GM23248 (cell line): ENCODE data around the gene YOD1. TPM values are rescaled to one million over a fixed set of nuclear protein-coding genes. Genes with fewer than 3 reads are reported as not detected.

Source experiments
- DNase-seq: peaks from one replicate; pipeline ENCODE4 v3.0.0-alpha.2; 2015
- H2AFZ ChIP-seq: fragments of 200-600 bp; sonication (generic); 2 replicates; pipeline ENCODE4 v1.6.1; 2016; ENCODE audit warnings: antibody characterized with exemption
- H3F3A ChIP-seq: fragments of 200-600 bp; sonication (generic); 2 replicates; pipeline ENCODE4 v1.6.1; 2016; ENCODE audit warnings: mild to moderate bottlenecking, antibody characterized with exemption, mixed run types; ENCODE audit not compliant: insufficient read depth
- H3K27ac ChIP-seq: fragments of 200-600 bp; sonication (generic); 2 replicates; pipeline ENCODE4 v1.5.1; 2016; ENCODE audit warnings: mild to moderate bottlenecking
- H3K27me3 ChIP-seq: fragments of 200-600 bp; sonication (generic); replicated peaks from 2 replicates; pipeline ENCODE4 v1.6.1; 2016; ENCODE audit warnings: mild to moderate bottlenecking; ENCODE audit not compliant: insufficient read depth
- H3K36me3 ChIP-seq: fragments of 200-600 bp; sonication (generic); 2 replicates; pipeline ENCODE4 v1.6.1; 2016; ENCODE audit warnings: low read depth, mild to moderate bottlenecking
- H3K4me1 ChIP-seq: fragments of 200-600 bp; sonication (generic); 2 replicates; pipeline ENCODE4 v1.6.1; 2016; ENCODE audit warnings: mild to moderate bottlenecking; ENCODE audit not compliant: insufficient read depth
- H3K4me2 ChIP-seq: fragments of 200-600 bp; sonication (generic); one replicate; pipeline ENCODE4 v1.6.1; 2016; ENCODE audit warnings: mild to moderate bottlenecking; ENCODE audit not compliant: unreplicated experiment
- H3K4me3 ChIP-seq: fragments of 200-600 bp; sonication (generic); 2 replicates; pipeline ENCODE4 v1.5.1; 2016; ENCODE audit warnings: mild to moderate bottlenecking
- H3K79me2 ChIP-seq: fragments of 200-600 bp; sonication (generic); 2 replicates; pipeline ENCODE4 v1.6.1; 2016; ENCODE audit warnings: mild to moderate bottlenecking; ENCODE audit not compliant: insufficient read depth
- H3K9ac ChIP-seq: fragments of 200-600 bp; sonication (generic); 2 replicates; pipeline ENCODE4 v1.6.1; 2016; ENCODE audit warnings: mild to moderate bottlenecking
- H3K9me2 ChIP-seq: fragments of 200-600 bp; sonication (generic); 2 replicates; pipeline ENCODE4 v1.6.1; 2016; ENCODE audit warnings: mixed run types, mild to moderate bottlenecking, moderate library complexity; ENCODE audit not compliant: insufficient read depth
- H3K9me3 ChIP-seq: fragments of 200-600 bp; sonication (generic); one replicate; pipeline ENCODE4 v1.6.1; 2017; ENCODE audit warnings: low read depth
- H4K20me1 ChIP-seq: fragments of 200-600 bp; sonication (generic); 2 replicates; pipeline ENCODE4 v1.6.0; 2016; ENCODE audit not compliant: insufficient read depth
- EZH2 ChIP-seq: fragments of 200-600 bp; sonication (generic); IDR thresholded peaks from 2 replicates; pipeline ENCODE4 v1.6.1; 2018; ENCODE audit warnings: antibody characterized with exemption, mild to moderate bottlenecking; ENCODE audit not compliant: insufficient read depth, poor library complexity, severe bottlenecking
- EZH2phosphoT487 ChIP-seq: fragments of 200-600 bp; sonication (generic); IDR thresholded peaks from 2 replicates; pipeline ENCODE4 v1.6.1; 2018; ENCODE audit warnings: antibody characterized with exemption, moderate library complexity, mild to moderate bottlenecking, low read depth; ENCODE audit not compliant: insufficient read depth
- WGBS, 2 experiments: methylation state at CpG; one replicate each; pipeline ENCODE4 v1.1.6; 2015 to 2017; ENCODE audit warnings: low lambda C conversion rate in 2 of 2, low coverage in 1 of 2; ENCODE audit errors: missing lambda C conversion rate in 2 of 2; 5-methylcytosine and 5-hydroxymethylcytosine counted together
- in situ Hi-C: fragments of 300-500 bp; cut with MboI; formaldehyde crosslinking; loops from 2 replicates; pipeline ENCODE4 v1.15.0; 2020
- polyA plus RNA-seq: library from polyadenylated mRNA; unstranded; fragments of >200 nt; fragmentation: Nextera tagmentation; extraction: Ambion mirVana; gene quantifications from 2 replicates; pipeline ENCODE4 v1.2.1, GENCODE V29; 2016
- total RNA-seq: library from RNA; depleted of rRNA; stranded (reverse); fragments of >200 nt; shearing (Covaris generic); gene quantifications from 2 replicates; pipeline ENCODE4 v1.2.3, GENCODE V29; 2014

YOD1 gene
- total and polyA plus RNA-seq, 2 experiments from 2014 or later, result 2.4 to 6.7 TPM

DNA sequence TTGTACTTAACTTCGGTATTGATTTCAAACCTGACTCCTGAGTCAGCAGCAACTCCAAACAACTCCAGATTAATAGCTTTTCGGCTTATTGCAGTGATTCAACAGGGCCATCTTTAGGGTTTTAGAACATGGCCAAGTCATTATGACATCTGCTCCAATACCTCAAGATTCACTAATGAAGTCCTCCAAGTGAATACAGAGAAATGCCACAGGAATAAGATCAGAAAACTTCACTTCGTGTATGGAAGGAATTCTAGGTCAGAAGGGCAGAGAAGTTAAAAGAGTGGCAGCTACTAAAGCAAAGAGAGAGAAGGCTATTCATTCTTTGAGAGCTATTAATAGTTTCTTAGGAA, 10.9 kb downstream of the YOD1 start:
- in situ Hi-C loops, result no loop called here
- Histone ChIP-seq H3K4me1 (peaks cover 26% of the 10 kb centered on the region), H3F3A (peaks cover 28% of the 10 kb centered on the region), H3K4me2 (peak overlapping the region; percentile 52), H3K79me2 (peaks cover 11% of the 10 kb centered on the region), H3K9me2 (no peaks in the 10 kb centered on the region), H3K4me3 (no peak overlapping the region), H3K27ac (peak overlapping the region; percentile 32), H3K9me3 (no peaks in the 10 kb centered on the region), H3K27me3 (no peaks in the 10 kb centered on the region), H3K36me3 (no peaks in the 10 kb centered on the region), H3K9ac (no peak overlapping the region), H2AFZ (peak overlapping the region; percentile 29; the same call in 1 of the 2 replicates), H4K20me1 (no peaks in the 10 kb centered on the region)
- TF ChIP-seq EZH2 (no peak), EZH2phosphoT487 (no peak)
- peak; percentile 40 for DNase-seq
- 23 to 31% methylated on average over 3 of the region's 3 CpGs for WGBS, 2 experiments

DNA sequence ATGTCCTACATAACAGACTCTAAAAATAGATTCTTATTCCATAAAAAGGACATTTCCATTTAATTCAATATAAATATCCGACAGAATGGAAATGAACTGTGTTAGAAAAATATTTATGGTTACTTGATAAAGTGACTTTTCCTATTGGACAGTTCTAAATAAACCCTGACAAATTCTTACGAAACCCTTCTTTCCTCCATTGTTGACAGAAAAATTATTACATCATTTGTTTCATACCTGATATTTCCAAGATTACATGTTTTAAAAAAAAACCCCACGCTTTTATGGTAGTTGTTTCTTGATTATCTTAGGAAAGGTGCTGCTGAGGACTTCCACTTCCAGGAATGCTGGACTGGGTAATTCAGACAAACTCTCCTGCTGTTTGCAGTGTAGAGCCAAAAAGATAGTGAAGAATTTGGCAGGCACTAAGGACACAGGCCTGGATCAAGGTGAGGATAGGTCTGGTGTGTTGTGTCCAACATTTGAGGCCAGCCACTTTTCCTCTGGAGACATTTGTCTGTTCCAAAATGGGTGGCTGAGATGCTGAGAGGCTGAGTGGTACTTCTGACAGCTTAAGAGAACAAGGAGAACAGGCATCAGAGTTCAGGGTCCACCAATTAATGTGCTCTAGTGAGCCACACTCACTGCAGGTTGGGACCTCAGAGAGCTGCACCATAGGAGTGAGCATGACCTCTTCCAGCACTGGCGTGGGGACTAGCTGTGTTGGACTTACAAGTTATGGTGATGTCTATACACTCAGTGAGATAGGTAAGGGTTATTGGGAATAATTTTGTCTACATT, 11.4 kb downstream of the YOD1 start:
- Histone ChIP-seq H3K9ac (no peak overlapping the region), H3K9me2 (no peaks in the 10 kb centered on the region), H3K27me3 (no peaks in the 10 kb centered on the region), H3K4me3 (no peak overlapping the region), H3K4me2 (peak overlapping the region; percentile 52), H3K79me2 (peaks cover 5% of the 10 kb centered on the region; the same call in 1 of the 2 replicates), H3F3A (peaks cover 32% of the 10 kb centered on the region), H2AFZ (0 out of 2 replicates have a peak overlapping the region, but pooled peaks have one; percentile 29), H3K4me1 (peaks cover 32% of the 10 kb centered on the region), H3K36me3 (no peaks in the 10 kb centered on the region), H4K20me1 (no peaks in the 10 kb centered on the region), H3K9me3 (no peaks in the 10 kb centered on the region), H3K27ac (peak overlapping the region; percentile 32)
- in situ Hi-C loops, result no loop called here
- TF ChIP-seq EZH2, result no peak
- TF ChIP-seq EZH2phosphoT487, result no peak
- 96 to 98% methylated on average over 4 of the region's 4 CpGs for WGBS, 2 experiments
- DNase-seq, result no peak

DNA sequence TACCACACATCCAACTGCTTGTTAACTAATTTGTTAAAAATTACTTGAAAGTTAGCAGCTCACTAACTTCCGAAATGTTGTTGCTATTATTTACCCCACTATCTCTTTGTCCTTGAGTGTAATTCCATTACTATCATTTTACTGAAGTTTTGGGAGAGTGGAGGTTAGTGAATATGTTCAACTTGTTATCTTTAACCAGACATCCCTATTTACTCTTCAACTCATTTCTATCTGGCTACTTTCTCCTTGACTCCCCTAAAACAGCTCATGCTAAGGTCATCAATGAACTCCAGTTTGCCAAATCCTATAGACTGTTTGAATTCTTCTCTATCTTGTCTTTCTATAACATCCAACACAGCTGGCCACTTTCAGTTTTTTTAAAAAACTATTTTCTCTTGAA, 14.1 kb downstream of the YOD1 start:
- Histone ChIP-seq H3K79me2 (no peaks in the 10 kb centered on the region), H3K4me1 (peaks cover 35% of the 10 kb centered on the region), H3K9me2 (no peaks in the 10 kb centered on the region), H3K36me3 (no peaks in the 10 kb centered on the region), H3K27me3 (no peaks in the 10 kb centered on the region), H2AFZ (no peak overlapping the region), H3K4me3 (no peak overlapping the region), H3F3A (peaks cover 29% of the 10 kb centered on the region), H3K4me2 (no peak overlapping the region), H3K9me3 (no peaks in the 10 kb centered on the region), H3K9ac (no peak overlapping the region), H3K27ac (no peak overlapping the region), H4K20me1 (no peaks in the 10 kb centered on the region)
- no peak for DNase-seq
- TF ChIP-seq EZH2 (no peak), EZH2phosphoT487 (no peak)
- WGBS, 2 experiments, result 94 to 100% methylated on average over 1 of the region's 1 CpG
- in situ Hi-C loops, result no loop called here

DNA sequence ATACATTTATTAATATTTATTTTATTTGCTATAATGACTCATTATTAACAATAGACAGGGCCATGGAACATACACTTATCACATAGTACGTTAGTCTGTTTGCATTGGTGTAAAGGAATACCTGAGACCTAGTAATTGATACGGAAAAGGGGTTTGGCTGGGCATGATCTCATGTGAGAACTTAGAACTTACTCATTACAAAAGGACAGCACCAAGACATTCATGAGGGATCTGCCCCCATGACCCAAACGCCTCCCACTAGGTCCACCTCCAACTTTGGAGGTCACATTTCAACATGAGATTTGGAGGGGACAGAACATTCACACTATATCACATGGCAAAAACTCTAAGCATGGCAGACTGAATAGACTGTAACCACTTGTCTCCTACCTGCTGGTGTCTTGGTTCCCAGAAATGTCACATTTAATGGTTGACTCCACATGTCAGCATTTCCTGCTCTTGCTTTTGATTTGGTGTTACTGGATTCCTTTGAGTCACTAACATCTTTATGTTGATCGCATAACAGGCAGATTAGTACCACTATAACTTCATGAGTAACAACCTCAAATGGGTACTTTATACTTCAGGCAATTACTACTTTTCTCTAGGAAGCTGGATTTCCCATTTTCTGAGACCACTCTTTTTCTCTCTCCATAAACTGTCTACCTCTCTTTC, 15.0 kb downstream of the YOD1 start:
- 67 to 75% methylated on average over 4 of the region's 4 CpGs for WGBS, 2 experiments
- TF ChIP-seq EZH2phosphoT487 (no peak), EZH2 (no peak)
- H3K4me3 ChIP-seq, result no peak overlapping the region
- in situ Hi-C loops, result no loop called here
- H3K79me2 ChIP-seq, result no peaks in the 10 kb centered on the region
- H3K27ac ChIP-seq, result no peak overlapping the region
- H3K36me3 ChIP-seq, result no peaks in the 10 kb centered on the region
- H3K9ac ChIP-seq, result no peak overlapping the region
- no peak overlapping the region for H3K4me2 ChIP-seq
- H3K27me3 ChIP-seq, result no peaks in the 10 kb centered on the region
- H3K9me2 ChIP-seq, result no peaks in the 10 kb centered on the region
- no peak overlapping the region for H2AFZ ChIP-seq
- H3F3A ChIP-seq, result peaks cover 25% of the 10 kb centered on the region
- no peaks in the 10 kb centered on the region for H3K9me3 ChIP-seq
- no peaks in the 10 kb centered on the region for H4K20me1 ChIP-seq
- H3K4me1 ChIP-seq, result peaks cover 35% of the 10 kb centered on the region
- DNase-seq, result peak; percentile 29
